HEK293 (cell line): ENCODE results near the gene ACTN3.

Source experiments
- CTCF ChIA-PET: fragments of 350-600 bp; formaldehyde crosslinking; extraction: SDS; loops from one replicate; lab custom pipeline; 2021; ENCODE audit warnings: antibody characterized with exemption; lab: Yijun Ruan, JAX
- POLR2A ChIA-PET: fragments of 300-600 bp; formaldehyde crosslinking; extraction: SDS; loops from one replicate; lab custom pipeline; 2020; ENCODE audit warnings: antibody characterized with exemption, inconsistent platforms; lab: Yijun Ruan, JAX
- H3K27ac ChIP-seq: fragments of 200-500 bp; sonication (Bioruptor generic); 2 replicates; pipeline ENCODE4 v1.5.1; 2014; ENCODE audit warnings: low read depth, low read length, control low read depth, inconsistent platforms; ENCODE audit errors: extremely low read depth
- H3K36me3 ChIP-seq, 2 experiments: fragments of 200-500 bp in 1 of 2; sonication (Bioruptor generic) in 1 of 2; 1 replicate in 1 of 2; 2 replicates in 1 of 2; pipeline ENCODE4 v1.5.1; 2014 to 2017; ENCODE audit warnings: inconsistent platforms in 2 of 2, low read length in 2 of 2; ENCODE audit not compliant: control insufficient read depth in 2 of 2, insufficient read depth in 1 of 2
- H3K4me1 ChIP-seq: fragments of 200-500 bp; sonication (Bioruptor generic); 2 replicates; pipeline ENCODE4 v1.5.1; 2014; ENCODE audit warnings: mild to moderate bottlenecking, low read length, inconsistent platforms; ENCODE audit not compliant: control insufficient read depth, insufficient read depth
- H3K4me3 ChIP-seq: 2 replicates; pipeline ENCODE4 v1.5.1; 2011; ENCODE audit warnings: low read depth, mild to moderate bottlenecking, control low read depth, low read length, moderate library complexity
- H3K9me3 ChIP-seq: fragments of 200-500 bp; sonication (Bioruptor generic); 2 replicates; pipeline ENCODE4 v1.5.1; 2014; ENCODE audit warnings: low read depth, low read length, inconsistent platforms; ENCODE audit not compliant: control insufficient read depth, insufficient read depth
- GLI4 ChIP-seq: fragments of 450-650 bp; formaldehyde crosslinking; IDR thresholded peaks from 2 replicates; pipeline ENCODE4 v1.5.1; 2016; ENCODE audit warnings: missing biosample characterization, missing genetic modification characterization
- GLIS2 ChIP-seq: fragments of 450-650 bp; formaldehyde crosslinking; IDR thresholded peaks from 2 replicates; pipeline ENCODE4 v1.5.1; 2016; ENCODE audit warnings: missing biosample characterization, missing genetic modification characterization
- IKZF3 ChIP-seq: fragments of 450-650 bp; IDR thresholded peaks from 2 replicates; pipeline ENCODE4 v1.5.0; 2018; ENCODE audit warnings: missing biosample characterization, mild to moderate bottlenecking, missing genetic modification characterization, moderate library complexity
- OVOL3 ChIP-seq: fragments of 450-650 bp; formaldehyde crosslinking; IDR thresholded peaks from 2 replicates; pipeline ENCODE4 v1.5.1; 2016; ENCODE audit warnings: missing biosample characterization, missing genetic modification characterization
- PRDM1 ChIP-seq: fragments of 450-650 bp; formaldehyde crosslinking; IDR thresholded peaks from 2 replicates; pipeline ENCODE4; 2016; ENCODE audit warnings: missing biosample characterization, missing genetic modification characterization
- SP2 ChIP-seq: fragments of 450-650 bp; formaldehyde crosslinking; IDR thresholded peaks from 2 replicates; pipeline ENCODE4 v1.5.1; 2016; ENCODE audit warnings: missing biosample characterization, missing genetic modification characterization
- TCF7L2 ChIP-seq: IDR thresholded peaks from 2 replicates; pipeline ENCODE4 v1.6.1; 2011; ENCODE audit warnings: low read depth, mild to moderate bottlenecking, inconsistent platforms, low read length, moderate library complexity, borderline replicate concordance
- ZBTB21 ChIP-seq: fragments of 450-650 bp; formaldehyde crosslinking; IDR thresholded peaks from 2 replicates; pipeline ENCODE4 v1.5.1; 2017; ENCODE audit warnings: missing biosample characterization, missing genetic modification characterization
- ZIC2 ChIP-seq: fragments of 450-650 bp; formaldehyde crosslinking; IDR thresholded peaks from 2 replicates; pipeline ENCODE4 v1.5.1; 2016; ENCODE audit warnings: missing biosample characterization, missing genetic modification characterization
- ZNF266 ChIP-seq: fragments of 450-650 bp; formaldehyde crosslinking; IDR thresholded peaks from 2 replicates; pipeline ENCODE4 v1.5.1; 2016; ENCODE audit warnings: missing biosample characterization, missing genetic modification characterization, low read depth
- ZNF302 ChIP-seq: fragments of 450-650 bp; formaldehyde crosslinking; IDR thresholded peaks from 2 replicates; pipeline ENCODE4 v1.5.1; 2016; ENCODE audit warnings: missing biosample characterization, missing genetic modification characterization, low read depth
- ZNF391 ChIP-seq: fragments of 450-650 bp; formaldehyde crosslinking; IDR thresholded peaks from 2 replicates; pipeline ENCODE4 v1.5.1; 2016; ENCODE audit warnings: low read depth, missing biosample characterization, missing genetic modification characterization, borderline replicate concordance
- ZNF600 ChIP-seq: fragments of 450-650 bp; formaldehyde crosslinking; IDR thresholded peaks from 2 replicates; pipeline ENCODE4 v1.5.1; 2016; ENCODE audit warnings: missing biosample characterization, missing genetic modification characterization
- ZNF658 ChIP-seq: fragments of 450-650 bp; formaldehyde crosslinking; IDR thresholded peaks from 2 replicates; pipeline ENCODE4; 2016; ENCODE audit warnings: missing biosample characterization, missing genetic modification characterization
- ZNF664 ChIP-seq: fragments of 450-650 bp; formaldehyde crosslinking; IDR thresholded peaks from 2 replicates; pipeline ENCODE4 v1.5.1; 2016; ENCODE audit warnings: missing biosample characterization, missing genetic modification characterization
- ZNF76 ChIP-seq: fragments of 450-650 bp; formaldehyde crosslinking; IDR thresholded peaks from 2 replicates; pipeline ENCODE4; 2016; ENCODE audit warnings: low read depth, missing biosample characterization, missing genetic modification characterization, borderline replicate concordance
- TF ChIP-seq, protein P1 (sequence below): fragments of 450-650 bp; formaldehyde crosslinking; IDR thresholded peaks from 2 replicates; pipeline ENCODE4 v1.5.1; 2016; ENCODE audit warnings: missing biosample characterization, missing genetic modification characterization
- TF ChIP-seq, protein P2 (sequence below): fragments of 450-650 bp; formaldehyde crosslinking; IDR thresholded peaks from 2 replicates; pipeline ENCODE4 v1.5.1; 2017; ENCODE audit warnings: missing biosample characterization, missing genetic modification characterization
- TF ChIP-seq, protein P3 (sequence below): fragments of 450-650 bp; formaldehyde crosslinking; IDR thresholded peaks from 2 replicates; pipeline ENCODE4 v1.5.1; 2017; ENCODE audit warnings: missing biosample characterization, missing genetic modification characterization
- TF ChIP-seq, protein P4 (sequence below): fragments of 450-650 bp; formaldehyde crosslinking; IDR thresholded peaks from 2 replicates; pipeline ENCODE4 v1.5.1; 2017; ENCODE audit warnings: missing biosample characterization, missing genetic modification characterization
- TF ChIP-seq, protein P5 (sequence below): fragments of 450-650 bp; formaldehyde crosslinking; IDR thresholded peaks from 2 replicates; pipeline ENCODE4 v1.5.1; 2016; ENCODE audit warnings: missing biosample characterization, missing genetic modification characterization

ACTN3 gene

DNA sequence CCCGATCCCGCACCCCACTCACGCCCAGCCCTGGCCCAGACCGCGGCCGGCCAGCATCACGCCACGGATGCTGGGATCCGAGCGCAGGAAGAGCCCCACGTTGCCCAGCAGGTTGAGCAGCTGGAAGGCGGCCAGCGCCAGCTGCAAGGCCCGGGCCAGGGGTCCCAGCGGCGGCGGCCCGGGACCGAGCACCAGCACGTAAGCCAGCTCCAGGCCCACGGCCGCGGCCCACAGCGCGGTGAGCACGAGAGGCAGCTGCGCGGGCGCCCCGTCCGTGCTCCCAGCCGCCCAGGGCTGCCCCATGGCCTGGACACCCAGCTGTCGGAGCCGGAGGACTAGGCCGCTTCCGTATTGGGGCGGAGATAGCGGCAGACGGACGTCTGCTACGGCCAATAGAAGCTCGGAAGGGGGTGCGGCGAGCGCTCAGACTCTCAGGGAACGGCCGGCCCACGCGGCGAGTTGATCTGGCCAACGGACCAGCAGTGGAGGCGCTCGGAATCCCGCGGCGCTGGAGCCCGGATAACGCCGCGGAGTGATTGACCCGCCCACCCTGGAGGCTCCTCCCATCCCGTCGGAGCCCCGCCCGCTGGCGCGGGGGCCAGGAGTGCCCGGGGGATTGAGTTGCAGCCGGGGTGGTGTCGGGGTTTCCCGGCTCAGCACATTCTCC, 869 bp upstream of the ACTN3 start, which contains the start of gene ZDHHC24 (continued):
- TF ChIP-seq OVOL3 (tag by site-specific recombination) (no peak), GLI4 (tag by site-specific recombination) (no peak)

DNA sequence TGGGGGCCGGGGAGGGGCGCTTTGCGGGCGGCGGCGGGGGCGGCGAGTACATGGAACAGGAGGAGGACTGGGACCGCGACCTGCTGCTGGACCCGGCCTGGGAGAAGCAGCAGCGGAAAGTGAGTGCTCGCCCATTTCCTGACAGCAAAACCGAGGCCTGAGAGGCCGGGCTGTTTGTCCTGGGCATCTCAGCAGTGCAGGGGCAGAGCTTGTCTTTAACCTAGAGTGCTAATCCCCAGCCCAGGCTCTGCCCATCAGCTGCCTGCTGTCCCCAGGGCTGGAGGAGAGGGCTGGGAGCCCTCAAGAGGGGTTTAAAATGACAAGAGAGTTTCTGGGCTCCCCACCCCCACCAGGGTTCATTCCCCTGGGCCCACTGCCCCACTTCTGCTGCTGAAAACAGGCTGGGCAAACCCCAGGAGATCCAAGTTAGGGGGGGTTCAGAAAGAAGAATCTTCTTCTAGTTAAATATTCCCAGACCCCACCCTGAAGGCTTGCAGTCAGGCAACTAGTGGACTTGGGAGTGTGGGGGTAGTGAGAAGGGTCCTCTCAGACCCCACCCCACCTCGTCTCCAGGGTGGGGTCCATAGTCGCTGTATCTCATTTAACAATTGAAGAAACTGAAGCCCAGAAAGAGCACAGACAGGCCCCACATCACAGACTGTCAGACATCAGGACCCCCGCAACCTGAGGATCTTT, 411 bp downstream of the ACTN3 start:
- H3K9me3 ChIP-seq = no peaks in the 10 kb centered on the region
- H3K4me3 ChIP-seq = no peak overlapping the region
- POLR2A ChIA-PET = interaction anchor here (0.6 to 1.7 kb wide), 6 partner anchors 8 to 781 kb away, joined by 4 to 9 read pairs (median 5); partner anchors contain the start of gene DPP3
- no peaks in the 10 kb centered on the region for H3K4me1 ChIP-seq
- peaks cover 0 to 18% of the 10 kb centered on the region in 2 experiments; a peak in 1 of 3 replicates for H3K36me3 ChIP-seq
- TF ChIP-seq GLIS2 (tag by site-specific recombination) = no peak
- TF ChIP-seq SP2 (tag by site-specific recombination) = no peak
- no peak for TF ChIP-seq ZNF302 (tag by site-specific recombination)
- no peak for TF ChIP-seq IKZF3 (tag by site-specific recombination)
- no peak for TF ChIP-seq ZNF600
- TF ChIP-seq, protein P1, sequence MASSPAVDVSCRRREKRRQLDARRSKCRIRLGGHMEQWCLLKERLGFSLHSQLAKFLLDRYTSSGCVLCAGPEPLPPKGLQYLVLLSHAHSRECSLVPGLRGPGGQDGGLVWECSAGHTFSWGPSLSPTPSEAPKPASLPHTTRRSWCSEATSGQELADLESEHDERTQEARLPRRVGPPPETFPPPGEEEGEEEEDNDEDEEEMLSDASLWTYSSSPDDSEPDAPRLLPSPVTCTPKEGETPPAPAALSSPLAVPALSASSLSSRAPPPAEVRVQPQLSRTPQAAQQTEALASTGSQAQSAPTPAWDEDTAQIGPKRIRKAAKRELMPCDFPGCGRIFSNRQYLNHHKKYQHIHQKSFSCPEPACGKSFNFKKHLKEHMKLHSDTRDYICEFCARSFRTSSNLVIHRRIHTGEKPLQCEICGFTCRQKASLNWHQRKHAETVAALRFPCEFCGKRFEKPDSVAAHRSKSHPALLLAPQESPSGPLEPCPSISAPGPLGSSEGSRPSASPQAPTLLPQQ (tag by site-specific recombination) = peak; percentile 51; the same call in 1 of the 2 replicates
- TF ChIP-seq, protein P2, sequence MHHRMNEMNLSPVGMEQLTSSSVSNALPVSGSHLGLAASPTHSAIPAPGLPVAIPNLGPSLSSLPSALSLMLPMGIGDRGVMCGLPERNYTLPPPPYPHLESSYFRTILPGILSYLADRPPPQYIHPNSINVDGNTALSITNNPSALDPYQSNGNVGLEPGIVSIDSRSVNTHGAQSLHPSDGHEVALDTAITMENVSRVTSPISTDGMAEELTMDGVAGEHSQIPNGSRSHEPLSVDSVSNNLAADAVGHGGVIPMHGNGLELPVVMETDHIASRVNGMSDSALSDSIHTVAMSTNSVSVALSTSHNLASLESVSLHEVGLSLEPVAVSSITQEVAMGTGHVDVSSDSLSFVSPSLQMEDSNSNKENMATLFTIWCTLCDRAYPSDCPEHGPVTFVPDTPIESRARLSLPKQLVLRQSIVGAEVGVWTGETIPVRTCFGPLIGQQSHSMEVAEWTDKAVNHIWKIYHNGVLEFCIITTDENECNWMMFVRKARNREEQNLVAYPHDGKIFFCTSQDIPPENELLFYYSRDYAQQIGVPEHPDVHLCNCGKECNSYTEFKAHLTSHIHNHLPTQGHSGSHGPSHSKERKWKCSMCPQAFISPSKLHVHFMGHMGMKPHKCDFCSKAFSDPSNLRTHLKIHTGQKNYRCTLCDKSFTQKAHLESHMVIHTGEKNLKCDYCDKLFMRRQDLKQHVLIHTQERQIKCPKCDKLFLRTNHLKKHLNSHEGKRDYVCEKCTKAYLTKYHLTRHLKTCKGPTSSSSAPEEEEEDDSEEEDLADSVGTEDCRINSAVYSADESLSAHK (tag by site-specific recombination) = peak; percentile 76; the same call in 1 of the 2 replicates
- TF ChIP-seq ZNF664 (tag by site-specific recombination) = peak; percentile 54; the same call in 1 of the 2 replicates
- no peak for TF ChIP-seq ZIC2 (tag by site-specific recombination)
- no peak for TF ChIP-seq PRDM1 (tag by site-specific recombination)
- no peak for TF ChIP-seq ZBTB21 (tag by site-specific recombination)
- CTCF ChIA-PET = interaction anchor here (0.5 to 2.8 kb wide), 5 partner anchors 31 to 139 kb away, joined by 3 to 10 read pairs (median 3); partner anchors contain the start of gene RBM4B
- H3K27ac ChIP-seq = no peak overlapping the region

DNA sequence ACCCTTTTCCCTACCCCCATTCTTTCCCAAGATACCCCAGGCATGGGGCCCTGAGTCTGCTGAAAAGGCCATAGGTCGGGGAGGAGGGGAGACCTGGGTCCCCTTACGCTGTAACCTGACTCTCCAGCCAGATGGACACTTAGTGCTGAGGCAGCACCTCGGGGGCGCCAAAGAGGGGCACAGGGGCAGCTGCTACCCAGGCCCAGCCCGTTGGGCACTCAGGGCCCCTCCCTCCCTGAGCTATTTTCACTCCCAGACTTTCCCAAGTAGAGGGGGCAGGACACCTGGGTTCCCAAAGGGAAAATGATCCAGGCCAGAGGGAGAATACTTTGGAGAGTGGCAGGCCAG, 933 bp downstream of the ACTN3 start:
- Histone ChIP-seq H3K9me3 (no peaks in the 10 kb centered on the region), H3K36me3 (peaks cover 0 to 13% of the 10 kb centered on the region in 2 experiments; a peak in 1 of 3 replicates), H3K4me3 (no peak overlapping the region), H3K27ac (no peak overlapping the region), H3K4me1 (no peaks in the 10 kb centered on the region)
- CTCF ChIA-PET = interaction anchor here (0.5 kb wide), 1 partner anchor 132 kb away, joined by 3 read pairs; no protein-coding TSS in a partner anchor
- POLR2A ChIA-PET = no interaction called here
- TF ChIP-seq ZNF266 (tag by site-specific recombination) = no peak
- TF ChIP-seq ZNF76 (tag by site-specific recombination) = no peak
- TF ChIP-seq, protein P3, sequence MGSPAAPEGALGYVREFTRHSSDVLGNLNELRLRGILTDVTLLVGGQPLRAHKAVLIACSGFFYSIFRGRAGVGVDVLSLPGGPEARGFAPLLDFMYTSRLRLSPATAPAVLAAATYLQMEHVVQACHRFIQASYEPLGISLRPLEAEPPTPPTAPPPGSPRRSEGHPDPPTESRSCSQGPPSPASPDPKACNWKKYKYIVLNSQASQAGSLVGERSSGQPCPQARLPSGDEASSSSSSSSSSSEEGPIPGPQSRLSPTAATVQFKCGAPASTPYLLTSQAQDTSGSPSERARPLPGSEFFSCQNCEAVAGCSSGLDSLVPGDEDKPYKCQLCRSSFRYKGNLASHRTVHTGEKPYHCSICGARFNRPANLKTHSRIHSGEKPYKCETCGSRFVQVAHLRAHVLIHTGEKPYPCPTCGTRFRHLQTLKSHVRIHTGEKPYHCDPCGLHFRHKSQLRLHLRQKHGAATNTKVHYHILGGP (tag by site-specific recombination) = no peak
- TF ChIP-seq TCF7L2 = no peak
- TF ChIP-seq ZNF658 (tag by site-specific recombination) = no peak
- TF ChIP-seq ZNF391 (tag by site-specific recombination) = no peak
- TF ChIP-seq, protein P4, sequence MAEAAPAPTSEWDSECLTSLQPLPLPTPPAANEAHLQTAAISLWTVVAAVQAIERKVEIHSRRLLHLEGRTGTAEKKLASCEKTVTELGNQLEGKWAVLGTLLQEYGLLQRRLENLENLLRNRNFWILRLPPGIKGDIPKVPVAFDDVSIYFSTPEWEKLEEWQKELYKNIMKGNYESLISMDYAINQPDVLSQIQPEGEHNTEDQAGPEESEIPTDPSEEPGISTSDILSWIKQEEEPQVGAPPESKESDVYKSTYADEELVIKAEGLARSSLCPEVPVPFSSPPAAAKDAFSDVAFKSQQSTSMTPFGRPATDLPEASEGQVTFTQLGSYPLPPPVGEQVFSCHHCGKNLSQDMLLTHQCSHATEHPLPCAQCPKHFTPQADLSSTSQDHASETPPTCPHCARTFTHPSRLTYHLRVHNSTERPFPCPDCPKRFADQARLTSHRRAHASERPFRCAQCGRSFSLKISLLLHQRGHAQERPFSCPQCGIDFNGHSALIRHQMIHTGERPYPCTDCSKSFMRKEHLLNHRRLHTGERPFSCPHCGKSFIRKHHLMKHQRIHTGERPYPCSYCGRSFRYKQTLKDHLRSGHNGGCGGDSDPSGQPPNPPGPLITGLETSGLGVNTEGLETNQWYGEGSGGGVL (tag by site-specific recombination) = no peak
- TF ChIP-seq, protein P5, sequence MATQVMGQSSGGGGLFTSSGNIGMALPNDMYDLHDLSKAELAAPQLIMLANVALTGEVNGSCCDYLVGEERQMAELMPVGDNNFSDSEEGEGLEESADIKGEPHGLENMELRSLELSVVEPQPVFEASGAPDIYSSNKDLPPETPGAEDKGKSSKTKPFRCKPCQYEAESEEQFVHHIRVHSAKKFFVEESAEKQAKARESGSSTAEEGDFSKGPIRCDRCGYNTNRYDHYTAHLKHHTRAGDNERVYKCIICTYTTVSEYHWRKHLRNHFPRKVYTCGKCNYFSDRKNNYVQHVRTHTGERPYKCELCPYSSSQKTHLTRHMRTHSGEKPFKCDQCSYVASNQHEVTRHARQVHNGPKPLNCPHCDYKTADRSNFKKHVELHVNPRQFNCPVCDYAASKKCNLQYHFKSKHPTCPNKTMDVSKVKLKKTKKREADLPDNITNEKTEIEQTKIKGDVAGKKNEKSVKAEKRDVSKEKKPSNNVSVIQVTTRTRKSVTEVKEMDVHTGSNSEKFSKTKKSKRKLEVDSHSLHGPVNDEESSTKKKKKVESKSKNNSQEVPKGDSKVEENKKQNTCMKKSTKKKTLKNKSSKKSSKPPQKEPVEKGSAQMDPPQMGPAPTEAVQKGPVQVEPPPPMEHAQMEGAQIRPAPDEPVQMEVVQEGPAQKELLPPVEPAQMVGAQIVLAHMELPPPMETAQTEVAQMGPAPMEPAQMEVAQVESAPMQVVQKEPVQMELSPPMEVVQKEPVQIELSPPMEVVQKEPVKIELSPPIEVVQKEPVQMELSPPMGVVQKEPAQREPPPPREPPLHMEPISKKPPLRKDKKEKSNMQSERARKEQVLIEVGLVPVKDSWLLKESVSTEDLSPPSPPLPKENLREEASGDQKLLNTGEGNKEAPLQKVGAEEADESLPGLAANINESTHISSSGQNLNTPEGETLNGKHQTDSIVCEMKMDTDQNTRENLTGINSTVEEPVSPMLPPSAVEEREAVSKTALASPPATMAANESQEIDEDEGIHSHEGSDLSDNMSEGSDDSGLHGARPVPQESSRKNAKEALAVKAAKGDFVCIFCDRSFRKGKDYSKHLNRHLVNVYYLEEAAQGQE = no peak
